ENCODE measurements around the gene LSS.
"Not testable (repeated sequence)": the region's sequence is repeated elsewhere in the genome, so short reads cannot be mapped to it uniquely, and the experiment has no call there.

LSS gene

GRCh38 chr21:46208761-46209721, 19.5 kb downstream of the LSS start:
- no peak overlapping the region for H3K27ac ChIP-seq
- H3K4me3 ChIP-seq, result no peak overlapping the region

GRCh38 chr21:46207920-46208591, 20.5 kb downstream of the LSS start:
- Histone ChIP-seq H3K27ac (no peak overlapping the region), H3K4me3 (no peak overlapping the region)

- Histone ChIP-seq H3K27ac (no peak overlapping the region), H3K4me3 (no peak overlapping the region)
Measured at GRCh38 chr21:46207006-46207919, 21.3 kb downstream of the LSS start.

- no peak overlapping the region for H3K27ac ChIP-seq
- H3K4me3 ChIP-seq, result no peak overlapping the region
Measured at GRCh38 chr21:46206163-46207005, 22.2 kb downstream of the LSS start.

GRCh38 chr21:46205766-46206162, 22.8 kb downstream of the LSS start:
- Histone ChIP-seq H3K4me3 (no peak overlapping the region), H3K27ac (no peak overlapping the region)

- Histone ChIP-seq H3K27ac (no peak overlapping the region), H3K4me3 (no peak overlapping the region)
Measured at GRCh38 chr21:46205166-46205565, 23.4 kb downstream of the LSS start.

GRCh38 chr21:46203203-46203600, 25.4 kb downstream of the LSS start:
- Histone ChIP-seq H3K4me3 (no peak overlapping the region), H3K27ac (no peak overlapping the region)

- Histone ChIP-seq H3K4me3 (no peak overlapping the region), H3K27ac (no peak overlapping the region)
Measured at GRCh38 chr21:46202592-46203202, 25.9 kb downstream of the LSS start.

- not testable (repeated sequence) for H3K4me3 ChIP-seq, H3K27ac ChIP-seq
Measured at GRCh38 chr21:46200877-46201803, 27.4 kb downstream of the LSS start.

- Histone ChIP-seq H3K27ac (no peak overlapping the region), H3K4me3 (no peak overlapping the region)
Measured at GRCh38 chr21:46199436-46200373, 28.9 kb downstream of the LSS start.

- Histone ChIP-seq H3K4me3 (no peak overlapping the region), H3K27ac (no peak overlapping the region)
Measured at GRCh38 chr21:46196733-46197132, 31.8 kb downstream of the LSS start.

- H3K4me3 ChIP-seq, result no peak overlapping the region
- H3K27ac ChIP-seq, result no peak overlapping the region
Measured at GRCh38 chr21:46195595-46196195, 32.9 kb downstream of the LSS start.

- no peak overlapping the region for H3K4me3 ChIP-seq
- H3K27ac ChIP-seq, result no peak overlapping the region
Measured at GRCh38 chr21:46194374-46195334, 33.9 kb downstream of the LSS start.

- no peak overlapping the region for H3K27ac ChIP-seq
- H3K4me3 ChIP-seq, result no peak overlapping the region
Measured at GRCh38 chr21:46193829-46194373, 34.7 kb downstream of the LSS start.
